Stimulated activated naive B cell treated with anti-CD40 and anti-IgM and Interleukin-4, amounts not matched to agents 10 μg/mL and 1 μg/mL and 100 μg/mL, for 72 hours (primary cell): ENCODE data around the gene HSPB6.

Experiments
- ATAC-seq, 2 donors: fragments of 150-1000 bp; cut with Tn5 transposase; replicated peaks; 2 replicates each; pipeline ENCODE4 v1.10.0; 2021; ENCODE audit warnings: moderate library complexity in 1 of 2
- DNase-seq: peaks from one replicate; pipeline ENCODE4 v3.0.0; 2021
- H3K27ac Mint-ChIP-seq: one replicate; pipeline ENCODE4 v1.8.0; 2022; ENCODE audit warnings: mild to moderate bottlenecking, mixed read lengths
- H3K27me3 Mint-ChIP-seq, 2 donors: one replicate each; pipeline ENCODE4 v1.8.0; 2022; ENCODE audit warnings: mixed read lengths in 2 of 2
- H3K36me3 Mint-ChIP-seq, 2 donors: one replicate each; pipeline ENCODE4 v1.8.0; 2022; ENCODE audit warnings: mixed read lengths in 2 of 2, mild to moderate bottlenecking in 1 of 2
- H3K4me1 Mint-ChIP-seq, 2 donors: one replicate each; pipeline ENCODE4 v1.8.0; 2022; ENCODE audit warnings: mixed read lengths in 2 of 2, mild to moderate bottlenecking in 1 of 2
- H3K4me3 Mint-ChIP-seq, 2 donors: one replicate each; pipeline ENCODE4 v1.8.0; 2022; ENCODE audit warnings: mild to moderate bottlenecking in 2 of 2, mixed read lengths in 2 of 2, moderate library complexity in 1 of 2
- H3K9me3 Mint-ChIP-seq, 2 donors: one replicate each; pipeline ENCODE4 v1.8.0; 2022; ENCODE audit warnings: mixed read lengths in 2 of 2, mild to moderate bottlenecking in 1 of 2

Gene HSPB6

DNA sequence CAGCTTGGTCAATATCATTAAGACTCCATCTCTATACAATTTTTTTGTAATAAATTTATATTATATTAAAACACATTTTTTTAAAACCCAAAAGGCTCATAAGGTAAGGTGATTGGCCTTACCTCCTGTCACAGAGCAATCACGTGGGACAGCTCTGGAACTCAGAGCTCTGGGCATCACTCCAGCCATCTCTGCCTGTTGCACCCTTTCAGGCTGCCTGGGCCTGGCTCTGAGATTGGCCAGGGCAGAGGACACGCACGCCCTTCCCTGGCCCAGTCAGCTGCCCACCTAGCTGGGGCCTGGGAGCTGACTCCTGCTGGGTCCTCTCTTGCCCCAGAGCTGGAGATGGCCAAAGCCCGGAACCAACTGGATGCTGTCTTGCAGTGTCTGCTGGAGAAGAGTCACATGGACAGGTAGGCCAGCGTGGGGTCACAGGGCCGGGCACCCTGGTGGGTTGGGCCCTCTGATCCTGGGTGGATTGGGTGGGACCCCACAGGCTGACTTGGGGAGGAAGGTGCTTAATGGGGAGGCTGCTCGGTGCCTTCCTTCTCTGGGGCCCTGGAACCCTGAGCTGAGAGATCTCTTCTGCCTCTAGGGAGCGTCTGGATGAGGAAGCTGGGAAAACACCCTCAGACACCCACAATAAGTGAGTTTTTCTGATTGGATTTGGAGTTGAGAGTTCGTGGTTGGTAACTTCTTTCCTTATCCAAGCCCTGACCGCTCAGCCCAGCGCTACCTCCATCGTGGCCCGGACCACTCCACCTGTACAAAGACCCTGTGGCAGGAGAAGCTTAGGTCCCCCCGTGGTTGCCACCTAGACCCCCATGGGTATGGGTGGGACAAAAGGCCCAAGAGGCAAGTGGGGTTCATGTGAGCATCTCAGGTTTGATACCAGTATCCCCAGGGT lies 4.7 kb downstream of the HSPB6 start:
- H3K4me3 Mint-ChIP-seq = no peak overlapping the region
- no peak overlapping the region for H3K27ac Mint-ChIP-seq
- no peak for ATAC-seq
- peaks cover 0 to 1% of the 10 kb centered on the region in 2 donors for H3K9me3 Mint-ChIP-seq
- peaks cover 23 to 46% of the 10 kb centered on the region in 2 donors for H3K4me1 Mint-ChIP-seq
- H3K27me3 Mint-ChIP-seq = peaks cover 20 to 22% of the 10 kb centered on the region in 2 donors
- DNase-seq = no peak
- H3K36me3 Mint-ChIP-seq = peaks cover 35 to 43% of the 10 kb centered on the region in 2 donors

- Mint-ChIP-seq H3K9me3 (peaks cover 0 to 1% of the 10 kb centered on the region in 2 donors), H3K27me3 (peaks cover 10 to 12% of the 10 kb centered on the region in 2 donors), H3K4me1 (peaks cover 21 to 44% of the 10 kb centered on the region in 2 donors), H3K27ac (no peak overlapping the region), H3K4me3 (peak overlapping the region in 1 of 2 donors; percentile 11), H3K36me3 (peaks cover 28 to 41% of the 10 kb centered on the region in 2 donors)
- DNase-seq (no peak), ATAC-seq (no peak)
Observed at GRCh38 chr19:35750167-35750566, 6.7 kb downstream of the HSPB6 start.

DNA sequence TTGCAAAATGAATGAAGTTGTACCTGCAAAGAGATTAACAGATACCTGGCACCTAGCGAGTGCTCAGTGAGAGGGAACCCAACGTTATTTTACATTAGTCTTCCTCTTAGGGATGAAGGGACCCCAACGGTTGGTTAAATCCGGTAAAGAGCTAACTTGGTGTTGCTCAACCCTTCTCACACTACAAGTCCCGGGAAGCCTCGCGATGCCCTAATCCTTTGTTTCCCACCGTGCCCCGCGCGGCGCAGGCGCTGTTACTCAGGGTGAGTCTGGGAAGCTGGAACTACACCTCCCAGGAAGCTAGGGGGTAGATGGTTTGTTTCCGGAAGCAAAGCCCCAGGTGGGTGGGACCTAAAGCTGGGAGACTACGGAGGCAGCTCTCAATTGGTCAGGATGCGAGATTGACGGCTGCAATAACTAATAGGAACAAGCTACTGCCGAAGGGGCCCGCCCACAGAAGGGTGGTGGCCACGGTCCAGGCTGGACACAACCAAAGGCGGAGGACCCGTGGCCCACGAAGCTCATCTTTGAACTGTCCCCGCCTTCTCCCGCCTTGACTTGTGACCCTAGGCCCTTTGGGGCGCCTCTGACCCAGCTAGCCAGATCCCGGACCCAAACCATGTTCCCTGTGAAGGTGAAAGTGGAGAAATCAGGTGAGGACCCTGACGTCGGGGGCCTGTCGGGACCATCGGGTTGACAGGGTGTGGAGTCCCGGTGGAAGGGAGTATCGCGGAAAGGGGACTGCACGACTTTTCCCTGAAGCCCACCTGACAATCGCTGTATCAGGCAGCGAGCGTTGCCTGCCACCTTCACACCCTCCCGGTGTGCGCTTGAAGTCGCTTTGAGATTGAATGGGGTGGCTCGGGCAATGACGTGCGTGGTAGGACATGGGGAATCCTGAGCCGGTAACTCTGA lies 8.5 kb downstream of the HSPB6 start, which contains the start of gene LIN37:
TSS of gene LIN37 (plus strand) at position 471 of the 915 bp plus-strand sequence. CDS start at position 620, 149 bp downstream.
- Mint-ChIP-seq H3K27me3 (no peaks in the 10 kb centered on the region), H3K36me3 (peaks cover 19 to 36% of the 10 kb centered on the region in 2 donors), H3K4me3 (peak within 1 kb of the TSS; percentile 95 to 97), H3K4me1 (peaks cover 22 to 51% of the 10 kb centered on the region in 2 donors), H3K27ac (peak within 1 kb of the TSS; percentile 97), H3K9me3 (peaks cover 0 to 1% of the 10 kb centered on the region in 2 donors)
- ATAC-seq (peak; percentile 73 to 76), DNase-seq (peak; percentile 98)

DNA sequence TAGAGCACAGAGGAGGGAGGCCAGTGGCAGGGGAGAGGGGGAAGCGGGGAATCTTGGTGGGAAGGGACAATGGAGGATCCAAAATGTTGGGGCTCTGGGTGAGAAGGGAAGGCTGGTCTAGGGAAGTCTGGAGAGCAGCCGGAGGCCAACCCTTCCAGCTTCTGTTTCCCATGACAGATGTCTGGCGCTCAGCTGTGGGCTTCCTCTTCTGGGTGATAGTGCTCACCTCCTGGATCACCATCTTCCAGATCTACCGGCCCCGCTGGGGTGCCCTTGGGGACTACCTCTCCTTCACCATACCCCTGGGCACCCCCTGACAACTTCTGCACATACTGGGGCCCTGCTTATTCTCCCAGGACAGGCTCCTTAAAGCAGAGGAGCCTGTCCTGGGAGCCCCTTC lies 10.3 kb downstream of the HSPB6 start:
- DNase-seq (no peak), ATAC-seq (no peak)
- Mint-ChIP-seq H3K4me1 (peaks cover 31 to 65% of the 10 kb centered on the region in 2 donors), H3K36me3 (peaks cover 24 to 32% of the 10 kb centered on the region in 2 donors), H3K27ac (peak overlapping the region; percentile 100), H3K4me3 (peak overlapping the region; percentile 96 to 98), H3K9me3 (peaks cover 0 to 1% of the 10 kb centered on the region in 2 donors), H3K27me3 (no peaks in the 10 kb centered on the region)

GRCh38 chr19:35746087-35746462 lies 10.8 kb downstream of the HSPB6 start:
- Mint-ChIP-seq H3K36me3 (peaks cover 25 to 33% of the 10 kb centered on the region in 2 donors), H3K27me3 (no peaks in the 10 kb centered on the region), H3K4me1 (peaks cover 31 to 65% of the 10 kb centered on the region in 2 donors), H3K27ac (peak overlapping the region; percentile 100), H3K9me3 (peaks cover 0 to 1% of the 10 kb centered on the region in 2 donors), H3K4me3 (peak overlapping the region; percentile 96 to 98)
- DNase-seq = no peak
- ATAC-seq = no peak

DNA sequence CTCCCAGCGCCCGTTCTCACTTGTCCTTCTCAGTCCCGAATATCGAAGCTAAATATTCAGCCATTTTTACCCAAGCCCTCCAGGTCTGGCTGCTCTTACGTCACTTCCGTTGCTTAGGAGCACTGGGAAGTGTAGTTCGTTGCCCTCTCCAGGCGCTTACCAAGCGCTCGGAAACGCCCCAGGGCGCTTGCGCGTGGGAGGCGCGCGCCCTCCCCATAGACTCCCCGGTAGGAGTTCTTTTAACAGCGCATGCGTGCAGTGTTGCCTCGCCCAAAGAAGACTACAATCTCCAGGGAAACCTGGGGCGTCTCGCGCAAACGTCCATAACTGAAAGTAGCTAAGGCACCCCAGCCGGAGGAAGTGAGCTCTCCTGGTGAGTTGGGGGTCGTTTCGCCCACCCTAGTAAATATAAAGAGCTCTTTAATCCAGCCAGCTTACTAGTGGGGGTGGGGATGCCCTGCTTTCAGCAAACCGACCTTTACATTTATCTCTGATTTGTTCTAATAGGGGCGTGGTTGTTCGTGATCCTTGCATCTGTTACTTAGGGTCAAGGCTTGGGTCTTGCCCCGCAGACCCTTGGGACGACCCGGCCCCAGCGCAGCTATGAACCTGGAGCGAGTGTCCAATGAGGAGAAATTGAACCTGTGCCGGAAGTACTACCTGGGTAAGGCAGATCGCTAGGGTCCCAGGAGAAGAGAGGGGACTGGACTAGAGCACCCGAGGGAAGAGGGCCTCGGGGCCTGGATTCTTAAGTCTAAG lies 11.3 kb downstream of the HSPB6 start, which contains the start of the genes PSENEN and U2AF1L4:
TSS of gene PSENEN (plus strand) at position 324 of the 759 bp plus-strand sequence. CDS start at position 604, 280 bp downstream.
TSS of gene U2AF1L4 (minus strand) at position 91 of the 759 bp plus-strand sequence. CDS start at position 64, 27 bp downstream.
- Mint-ChIP-seq H3K4me1 (peaks cover 35 to 70% of the 10 kb centered on the region in 2 donors), H3K4me3 (peak within 1 kb of the TSS; percentile 96 to 98), H3K27ac (peak within 1 kb of the TSS; percentile 100)

GRCh38 chr19:35744430-35745327 lies 12.2 kb downstream of the HSPB6 start:
- Mint-ChIP-seq H3K27me3 (no peaks in the 10 kb centered on the region), H3K27ac (peak overlapping the region; percentile 100), H3K4me1 (peaks cover 32 to 68% of the 10 kb centered on the region in 2 donors)

More for the DNA sequence above, 11.3 kb downstream of the HSPB6 start, which contains the start of the genes PSENEN and U2AF1L4:
- ATAC-seq (peak; percentile 49 to 55), DNase-seq (peak; percentile 98)
- H3K9me3 Mint-ChIP-seq = peaks cover 0 to 1% of the 10 kb centered on the region in 2 donors
- H3K27me3 Mint-ChIP-seq = no peaks in the 10 kb centered on the region
- H3K36me3 Mint-ChIP-seq = peaks cover 30 to 39% of the 10 kb centered on the region in 2 donors

GRCh38 chr19:35743640-35744429 lies 13.0 kb downstream of the HSPB6 start:
- no peaks in the 10 kb centered on the region for H3K27me3 Mint-ChIP-seq
- H3K9me3 Mint-ChIP-seq = peaks cover 0 to 1% of the 10 kb centered on the region in 2 donors
- peaks cover 34 to 51% of the 10 kb centered on the region in 2 donors for H3K36me3 Mint-ChIP-seq
- peak overlapping the region; percentile 96 to 98 for H3K4me3 Mint-ChIP-seq
- H3K4me1 Mint-ChIP-seq = peaks cover 33 to 68% of the 10 kb centered on the region in 2 donors
- DNase-seq (no peak), ATAC-seq (no peak)
- H3K27ac Mint-ChIP-seq = peak overlapping the region; percentile 100

More at GRCh38 chr19:35744430-35745327, 12.2 kb downstream of the HSPB6 start:
- Mint-ChIP-seq H3K9me3 (peaks cover 0 to 1% of the 10 kb centered on the region in 2 donors), H3K4me3 (peak overlapping the region; percentile 96 to 98), H3K36me3 (peaks cover 33 to 43% of the 10 kb centered on the region in 2 donors)
- DNase-seq (peak; percentile 92), ATAC-seq (peak; percentile 52 to 58)

- Mint-ChIP-seq H3K9me3 (no peaks in the 10 kb centered on the region), H3K4me3 (peak within 1 kb of the TSS; percentile 96 to 98), H3K4me1 (peaks cover 37 to 71% of the 10 kb centered on the region in 2 donors), H3K27ac (peak within 1 kb of the TSS; percentile 98), H3K27me3 (no peaks in the 10 kb centered on the region), H3K36me3 (peaks cover 42 to 63% of the 10 kb centered on the region in 2 donors)
- DNase-seq (peak; percentile 90), ATAC-seq (peak; percentile 37 to 41)
Observed at GRCh38 chr19:35742121-35742724, 14.6 kb downstream of the HSPB6 start, which contains the start of gene IGFLR1. TSS of gene IGFLR1 (minus strand) at chr19:35742452. CDS start at chr19:35741180, 1,272 bp downstream.

- Mint-ChIP-seq H3K36me3 (peaks cover 50 to 73% of the 10 kb centered on the region in 2 donors), H3K27ac (peak overlapping the region; percentile 98), H3K27me3 (no peaks in the 10 kb centered on the region), H3K4me1 (peaks cover 43 to 73% of the 10 kb centered on the region in 2 donors), H3K9me3 (no peaks in the 10 kb centered on the region), H3K4me3 (peak overlapping the region; percentile 96 to 98)
- ATAC-seq (no peak), DNase-seq (no peak)
Observed at GRCh38 chr19:35741203-35741515, 15.7 kb downstream of the HSPB6 start.

- Mint-ChIP-seq H3K4me3 (peak overlapping the region; percentile 96 to 97), H3K9me3 (no peaks in the 10 kb centered on the region), H3K36me3 (peaks cover 51 to 72% of the 10 kb centered on the region in 2 donors), H3K4me1 (peaks cover 41 to 71% of the 10 kb centered on the region in 2 donors), H3K27ac (peak overlapping the region; percentile 98), H3K27me3 (no peaks in the 10 kb centered on the region)
- DNase-seq (peak; percentile 95), ATAC-seq (peak; percentile 66 to 67)
Observed at GRCh38 chr19:35740423-35741202, 16.2 kb downstream of the HSPB6 start.
